M059J (cell line): ENCODE results near the gene RNF223. TPM values are rescaled to one million over a fixed set of nuclear protein-coding genes. Genes with fewer than 3 reads are reported as not detected.
A peak's percentile ranks its signal among the peaks of the same experiment; 100 is the strongest.

ENCODE experiments used
- DNase-seq: peaks from one replicate; pipeline ENCODE4 v3.0.0-alpha.2; 2012; ENCODE audit warnings: low read depth
- total RNA-seq: library from RNA; depleted of rRNA; stranded (reverse); fragments of >200 nt; shearing (Covaris generic); gene quantifications from 2 replicates; pipeline ENCODE4 v1.2.3, GENCODE V29; 2014; rRNA removed

RNF223 gene
- total RNA-seq, 1 experiment from 2014 or later = not detected

- DNase-seq = no peak
Measured at GRCh38 chr1:1027791-1028190, 46.3 kb downstream of the RNF223 start.

GRCh38 chr1:1026599-1027413 lies 47.3 kb downstream of the RNF223 start:
- DNase-seq = no peak

- no peak for DNase-seq
Measured at GRCh38 chr1:1025730-1026129, 48.4 kb downstream of the RNF223 start.

GRCh38 chr1:1024771-1025699 lies 49.1 kb downstream of the RNF223 start:
- DNase-seq = peak; percentile 80

GRCh38 chr1:1024149-1024770 lies 49.8 kb downstream of the RNF223 start:
- DNase-seq = no peak

- no peak for DNase-seq
Measured at GRCh38 chr1:1023700-1024099, 50.4 kb downstream of the RNF223 start.

GRCh38 chr1:1022302-1023009 lies 51.6 kb downstream of the RNF223 start:
- no peak for DNase-seq

- peak; percentile 90 for DNase-seq
Measured at GRCh38 chr1:1021920-1022259, 52.2 kb downstream of the RNF223 start.

GRCh38 chr1:1021010-1021919 lies 52.8 kb downstream of the RNF223 start:
- DNase-seq = peak; percentile 86

Other genes starting within 250 kb of the RNF223 start
- 30.5 and 59.8 TPM in 2 replicates for gene SAMD11, start 150.4 kb downstream of the RNF223 start, total RNA-seq
- gene NOC2L, start 115.0 kb downstream of the RNF223 start, total RNA-seq = 60.1 and 102 TPM in 2 replicates
- 4.3 and 7.8 TPM in 2 replicates for gene KLHL17, start 113.7 kb downstream of the RNF223 start, total RNA-seq
- gene PLEKHN1, start 107.8 kb downstream of the RNF223 start, total RNA-seq = 2.4 and 4.5 TPM in 2 replicates
- 0.37 and 1.0 TPM in 2 replicates for gene PERM1, start 92.2 kb downstream of the RNF223 start, total RNA-seq
- gene HES4, start 74.2 kb downstream of the RNF223 start, total RNA-seq = 44.1 and 51.8 TPM in 2 replicates
- 2,871 and 3,124 TPM in 2 replicates for gene ISG15, start 60.8 kb downstream of the RNF223 start, total RNA-seq
- gene AGRN, start 54.2 kb downstream of the RNF223 start, total RNA-seq = 117 and 282 TPM in 2 replicates
- 17.4 and 17.5 TPM in 2 replicates for gene C1orf159, start 41.8 kb upstream of the RNF223 start, total RNA-seq
- not detected in 2 replicates for gene TTLL10, start 99.6 kb upstream of the RNF223 start, total RNA-seq
- not detected in 2 replicates for gene TNFRSF18, start 132.3 kb upstream of the RNF223 start, total RNA-seq
- not detected in 2 replicates for gene TNFRSF4, start 139.8 kb upstream of the RNF223 start, total RNA-seq
- 100 and 196 TPM in 2 replicates for gene SDF4, start 157.7 kb upstream of the RNF223 start, total RNA-seq
- gene B3GALT6, start 157.9 kb upstream of the RNF223 start, total RNA-seq = 17.4 and 30.1 TPM in 2 replicates
- not detected in 2 replicates for gene C1QTNF12, start 172.4 kb upstream of the RNF223 start, total RNA-seq
- gene UBE2J2, start 199.5 kb upstream of the RNF223 start, total RNA-seq = 42.8 and 59.5 TPM in 2 replicates
- gene SCNN1D, start 206.1 kb upstream of the RNF223 start, total RNA-seq = 0.62 TPM in 1 of 2 replicates, not detected in the other
- gene ACAP3, start 233.6 kb upstream of the RNF223 start, total RNA-seq = 13.9 and 15.3 TPM in 2 replicates
- 23.6 and 40.3 TPM in 2 replicates for gene PUSL1, start 234.3 kb upstream of the RNF223 start, total RNA-seq